SKM-1 treated with dmso at 0.1 percent for 144 hours (cell line): ENCODE data around the gene TNFRSF19.
"Not testable (repeated sequence)": the region's sequence is repeated elsewhere in the genome, so short reads cannot be mapped to it uniquely, and the experiment has no call there.

Experiments used
- DNase-seq: peaks from one replicate; lab custom pipeline; 2025; ENCODE audit not compliant: unreplicated experiment; lab: John Stamatoyannopoulos, UW

TNFRSF19 gene

GRCh38 chr13:23567906-23568460 is 2.2 kb upstream of the TNFRSF19 start:
- no peak for DNase-seq

GRCh38 chr13:23570921-23571315 is 706 bp downstream of the TNFRSF19 start:
- no peak for DNase-seq

GRCh38 chr13:23571431-23571830 is 1.2 kb downstream of the TNFRSF19 start:
- no peak for DNase-seq

GRCh38 chr13:23572836-23573235 is 2.6 kb downstream of the TNFRSF19 start:
- DNase-seq: no peak

GRCh38 chr13:23574421-23575145 is 4.4 kb downstream of the TNFRSF19 start:
- DNase-seq: no peak

DNA sequence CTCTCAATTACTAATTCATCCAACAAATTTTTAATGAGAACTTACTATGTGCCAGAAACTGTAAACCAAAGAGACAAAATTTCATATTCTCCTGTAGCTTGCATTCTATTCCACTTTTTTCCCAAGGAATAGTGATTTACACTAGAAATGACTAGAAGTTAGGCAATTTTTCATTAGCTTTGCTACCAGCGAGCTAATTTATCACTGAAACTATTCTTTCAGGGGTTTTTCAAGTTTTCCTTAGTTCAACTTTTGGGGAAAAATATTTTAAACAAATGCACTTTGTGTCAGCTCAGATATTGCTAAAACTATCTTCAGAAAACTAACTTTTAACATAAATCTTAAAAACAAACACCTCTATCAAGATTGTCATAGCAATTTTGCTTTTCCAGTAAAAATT is 5.4 kb downstream of the TNFRSF19 start:
- no peak for DNase-seq

DNA sequence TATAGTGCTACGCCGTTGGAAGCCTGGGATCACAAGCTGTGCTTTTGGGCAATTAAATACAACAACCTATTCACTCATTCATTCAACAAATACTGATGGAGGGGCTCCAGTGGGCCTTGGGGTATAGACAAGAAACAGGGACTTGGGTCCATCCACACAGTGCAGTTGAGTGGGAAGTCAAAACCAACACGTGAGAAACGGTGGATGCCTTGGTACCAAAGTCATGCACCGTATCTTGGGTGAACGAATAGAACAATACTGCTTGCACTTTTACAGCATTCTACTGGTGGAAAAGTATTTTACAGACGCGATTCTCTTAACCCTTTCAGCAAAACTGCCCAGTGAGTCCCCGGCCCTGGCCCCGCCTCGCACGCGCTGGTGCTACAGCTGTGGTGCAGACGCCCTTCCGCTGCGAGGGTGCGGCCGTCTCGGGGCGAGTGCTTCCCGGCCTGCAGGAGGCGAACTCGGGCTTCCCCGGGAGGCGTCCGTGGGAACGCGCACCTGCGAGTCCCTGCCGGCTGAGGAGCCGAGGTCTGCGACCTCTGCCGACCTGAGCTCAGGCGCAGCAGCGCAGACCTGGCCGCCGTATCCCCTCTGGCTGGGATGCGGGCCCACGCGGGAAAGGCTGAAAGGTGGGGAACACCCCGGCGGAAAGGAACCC is 8.3 kb downstream of the TNFRSF19 start:
- peak; percentile 31 for DNase-seq

DNA sequence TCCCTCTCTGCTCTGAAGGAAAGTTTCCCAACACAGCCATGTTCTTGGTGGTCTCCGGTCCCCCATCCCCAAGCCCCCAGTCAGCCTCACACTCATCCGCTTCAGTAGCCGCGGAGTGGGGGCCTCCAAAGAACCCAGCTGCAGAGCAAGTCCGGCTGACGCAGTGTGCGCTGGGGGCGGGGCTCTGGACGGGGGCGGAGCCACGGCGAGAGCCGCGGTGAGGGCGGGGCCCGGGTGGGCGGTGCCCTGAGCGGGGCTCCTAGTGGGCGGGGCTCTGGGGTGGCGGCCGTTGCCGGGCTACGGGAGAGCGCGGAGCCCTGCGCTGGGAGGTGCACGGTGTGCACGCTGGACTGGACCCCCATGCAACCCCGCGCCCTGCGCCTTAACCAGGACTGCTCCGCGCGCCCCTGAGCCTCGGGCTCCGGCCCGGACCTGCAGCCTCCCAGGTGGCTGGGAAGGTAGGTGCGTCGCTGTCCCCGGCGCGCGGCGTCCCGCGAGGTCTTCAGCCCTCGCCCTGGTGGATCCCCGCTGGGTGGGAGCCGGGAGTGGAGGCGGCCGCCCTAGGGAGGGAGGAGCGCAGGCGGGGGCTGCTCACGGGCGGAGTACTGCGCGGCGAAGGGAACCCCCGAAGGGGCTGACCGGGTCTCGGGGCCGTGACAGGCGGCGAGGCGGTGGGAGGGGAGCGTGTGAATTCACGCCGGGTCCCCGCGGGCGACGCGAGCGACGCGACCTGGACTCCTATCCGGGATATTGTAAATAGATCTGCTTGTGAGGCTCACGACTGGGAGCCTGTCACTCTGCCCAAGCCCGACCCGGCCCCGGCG is 9.1 kb downstream of the TNFRSF19 start:
- peak; percentile 67 for DNase-seq

DNA sequence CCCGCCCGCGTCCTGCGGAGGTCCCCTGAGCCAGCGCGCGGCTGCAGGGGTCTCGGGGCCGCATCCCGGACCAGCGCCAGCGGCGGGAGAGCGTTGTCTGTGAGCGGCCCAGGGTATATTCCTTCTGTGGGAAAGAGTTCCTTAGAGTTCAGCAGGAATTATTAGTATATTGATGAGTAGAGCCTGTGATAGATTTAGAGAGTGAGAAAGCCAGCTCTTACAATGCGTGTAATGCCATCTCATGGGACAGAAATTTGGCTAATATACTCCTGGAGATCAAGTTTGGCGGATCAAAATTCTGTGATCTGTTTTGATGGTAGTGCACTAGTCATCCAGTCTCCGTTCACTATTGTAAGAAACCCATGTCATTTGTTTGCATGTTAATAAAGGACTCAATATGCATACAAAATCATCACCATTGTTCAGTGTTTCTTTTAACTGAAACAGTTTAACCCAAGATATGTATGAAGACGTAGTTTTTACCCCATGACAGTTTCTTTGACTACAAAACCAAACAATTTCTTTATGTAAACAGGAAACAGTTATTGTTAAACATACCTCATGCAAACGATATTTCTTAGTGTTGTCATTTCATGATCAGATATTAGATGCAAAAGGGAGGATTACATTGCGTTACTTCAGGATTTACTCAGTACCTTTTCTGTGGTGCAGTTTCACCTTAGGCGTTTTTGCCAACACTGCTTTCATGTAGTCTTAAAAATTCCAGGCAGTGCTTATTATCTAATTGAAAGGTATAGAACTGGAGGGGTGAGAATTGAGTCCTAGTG is 9.9 kb downstream of the TNFRSF19 start:
- DNase-seq: peak; percentile 6

- no peak for DNase-seq
Observed at GRCh38 chr13:23580684-23581060, 10.5 kb downstream of the TNFRSF19 start.

DNA sequence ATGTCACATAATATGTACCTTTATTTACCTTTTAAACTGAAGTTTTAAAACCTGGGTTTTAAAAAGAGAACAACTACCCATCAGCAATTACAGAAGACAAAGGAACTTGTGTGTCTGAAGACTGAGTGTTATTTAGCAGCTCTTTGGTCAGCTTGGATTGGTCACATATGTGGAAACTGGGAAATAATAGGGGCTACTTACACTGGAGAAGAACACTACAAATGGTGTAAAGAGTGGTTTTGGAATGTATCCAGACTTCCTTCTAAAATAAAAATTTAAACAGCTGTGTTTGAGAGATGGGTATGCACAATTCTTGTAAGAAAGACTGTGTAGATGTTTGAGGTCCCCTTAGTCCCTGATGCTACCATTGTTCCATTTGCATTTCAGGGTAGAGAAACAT is 13.3 kb downstream of the TNFRSF19 start:
- no peak for DNase-seq

DNA sequence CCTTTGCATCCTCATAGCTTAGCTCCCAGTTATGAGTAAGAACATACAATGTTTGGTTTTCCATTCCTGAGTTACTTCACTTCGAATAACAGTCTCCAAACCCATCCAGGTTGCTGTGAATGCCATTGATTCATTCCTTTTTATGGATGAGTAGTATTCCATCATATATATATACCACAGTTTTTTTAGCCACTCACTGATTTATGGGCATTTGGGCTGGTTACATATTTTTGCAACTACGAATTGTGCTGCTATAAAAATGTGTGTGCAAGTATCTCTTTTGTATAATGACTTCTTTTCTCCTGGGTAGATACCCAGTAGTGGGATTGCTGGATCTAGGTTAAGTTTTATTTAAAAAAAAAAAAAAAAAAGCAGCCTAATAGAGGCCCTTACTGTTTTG is 14.1 kb downstream of the TNFRSF19 start:
- no peak for DNase-seq

GRCh38 chr13:23586336-23586735 is 16.1 kb downstream of the TNFRSF19 start:
- no peak for DNase-seq

DNA sequence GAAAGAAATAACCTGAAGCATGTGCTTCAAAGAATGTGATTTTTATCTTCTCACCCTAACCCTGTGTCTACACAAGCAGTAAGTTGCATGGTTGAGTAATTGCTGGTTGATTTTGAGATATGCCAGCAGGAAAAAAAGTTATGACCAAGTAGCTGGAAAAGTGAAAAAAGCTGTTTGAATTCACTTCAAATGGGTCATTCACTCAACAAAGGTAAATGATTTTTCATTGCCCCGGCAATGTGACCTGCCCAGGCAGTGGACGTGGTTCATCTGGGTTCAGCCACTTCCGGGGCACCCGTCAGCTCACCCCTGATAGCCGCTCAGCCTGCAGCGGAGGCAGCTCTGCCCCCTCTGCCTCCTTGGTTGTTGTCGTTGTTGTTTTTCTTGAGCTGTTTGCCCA is 18.5 kb downstream of the TNFRSF19 start:
- no peak for DNase-seq

DNA sequence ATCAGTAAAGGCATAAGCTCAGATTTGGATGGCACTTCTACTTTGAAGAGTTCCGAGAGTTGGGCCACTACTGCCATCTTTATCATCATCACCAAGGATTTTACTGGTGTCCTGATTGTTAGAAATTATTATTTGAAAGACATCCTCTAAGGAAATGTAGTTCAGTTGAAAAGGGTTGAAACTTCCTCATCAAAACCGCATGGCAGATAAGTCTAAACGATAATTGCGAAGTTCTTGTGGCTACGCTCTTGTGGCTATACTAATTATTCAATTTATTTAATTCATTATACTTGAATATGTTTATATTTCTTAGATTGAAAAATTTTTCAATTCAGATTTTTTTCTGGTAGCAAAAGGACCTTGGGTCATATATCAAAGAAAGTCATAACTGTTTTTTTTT is 22.4 kb downstream of the TNFRSF19 start:
- no peak for DNase-seq

DNA sequence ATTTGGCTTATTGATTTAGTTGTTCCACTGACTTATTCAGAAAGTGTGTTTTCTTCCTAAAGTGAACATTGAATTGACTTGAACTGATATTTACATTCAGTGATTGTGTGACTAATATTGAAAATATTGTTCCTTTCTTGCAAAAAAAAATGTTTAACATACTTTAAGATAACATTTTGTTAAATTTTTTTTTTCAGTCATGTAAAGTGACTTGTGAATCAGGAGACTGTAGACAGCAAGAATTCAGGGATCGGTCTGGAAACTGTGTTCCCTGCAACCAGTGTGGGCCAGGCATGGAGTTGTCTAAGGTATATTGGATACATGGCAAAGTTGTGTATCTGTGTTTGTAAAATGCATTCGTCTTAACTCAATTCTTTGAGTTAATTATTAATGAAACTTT is 22.9 kb downstream of the TNFRSF19 start:
- DNase-seq: no peak

DNA sequence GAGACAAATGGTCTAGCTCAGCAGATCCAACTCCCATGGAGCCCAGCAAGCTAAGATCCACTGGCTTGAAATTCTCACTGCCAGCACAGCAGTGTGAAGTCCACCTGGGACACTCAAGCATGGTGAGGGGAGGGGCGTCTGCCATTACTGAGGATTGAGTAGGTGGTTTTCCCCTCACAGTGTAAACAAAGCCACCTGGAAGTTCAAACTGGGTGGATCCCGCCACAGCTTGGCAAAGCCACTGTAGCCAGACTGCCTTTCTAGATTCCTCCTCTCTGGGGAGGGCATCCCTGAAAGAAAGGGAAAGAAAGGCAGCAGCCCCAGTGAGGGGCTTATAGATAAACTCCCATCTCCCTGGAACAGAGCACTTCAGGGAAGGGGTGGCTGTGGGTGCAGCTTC is 24.1 kb downstream of the TNFRSF19 start:
- DNase-seq: not testable (repeated sequence)

- DNase-seq: no peak
Observed at GRCh38 chr13:23598369-23598768, 28.2 kb downstream of the TNFRSF19 start.

DNA sequence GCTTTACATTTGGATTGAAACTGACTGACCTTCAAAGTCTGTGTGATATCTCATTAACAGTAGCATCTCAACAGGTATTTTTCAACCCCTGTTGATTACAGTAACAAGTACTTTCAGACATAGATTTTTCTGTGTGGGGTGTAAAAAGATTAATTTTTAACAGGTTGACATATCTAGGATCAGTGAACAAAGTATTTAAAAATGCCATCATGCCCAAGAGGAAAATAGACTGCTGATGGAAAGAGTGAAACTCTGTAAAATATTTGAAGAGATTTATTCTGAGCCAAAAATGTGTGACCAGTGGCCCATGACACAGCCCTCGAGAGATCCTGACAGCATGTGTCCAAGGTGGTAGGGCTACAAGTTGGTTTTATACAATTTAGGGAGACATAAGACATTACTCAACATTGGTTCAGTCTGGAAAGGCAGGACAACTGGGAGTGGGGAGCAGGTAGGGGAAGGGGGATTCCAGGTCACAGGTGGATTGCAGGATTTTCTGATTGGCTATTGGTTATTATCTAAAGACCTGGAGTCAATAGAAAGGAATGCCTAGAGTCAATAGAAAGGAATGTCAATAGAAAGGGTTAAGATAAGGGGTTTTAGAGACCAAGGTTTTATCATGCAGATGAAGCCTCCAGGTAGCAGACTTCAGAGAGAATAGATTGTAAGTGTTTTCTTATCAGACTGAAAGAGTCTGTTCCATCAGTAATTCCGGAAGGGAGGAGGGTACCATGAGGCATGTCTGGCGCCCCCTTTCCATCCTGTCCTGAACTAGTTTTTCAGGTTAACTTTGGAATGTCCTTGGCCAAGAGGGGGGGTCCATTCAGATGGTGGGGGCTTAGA is 29.1 kb downstream of the TNFRSF19 start:
- DNase-seq: no peak

DNA sequence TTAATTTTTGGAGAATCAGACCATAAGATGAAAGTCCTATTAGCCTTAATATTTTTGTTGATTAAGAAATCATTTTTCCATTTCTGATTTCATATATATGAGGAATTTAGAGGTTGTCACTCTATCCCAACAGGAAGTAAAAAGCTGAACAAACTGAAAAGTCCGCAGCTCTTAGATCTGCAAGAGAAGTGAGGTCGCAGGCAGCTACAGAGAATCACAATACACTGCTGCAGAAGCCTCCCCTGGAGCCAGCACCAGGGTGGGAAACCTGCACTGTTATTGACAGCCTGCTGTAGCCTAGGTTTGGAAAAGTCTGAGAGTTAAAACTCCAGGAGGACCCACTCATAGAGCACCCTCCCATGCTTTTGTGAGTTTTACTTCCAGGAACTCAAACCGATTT is 29.9 kb downstream of the TNFRSF19 start:
- DNase-seq: no peak
